Measurements from ENCODE around the gene LOXL3. TPM values are rescaled to one million over a fixed set of nuclear protein-coding genes. Genes with fewer than 3 reads are reported as not detected.

The LOXL3 gene
- total and polyA plus RNA-seq, 8 donors: 0.35 to 7.5 (median 1.6) TPM

GRCh38 chr2:74528600-74529356, 25.0 kb downstream of the LOXL3 start:
- DNase-seq (peak in 1 of 6 donors; percentile 26), ATAC-seq (peak; percentile 4 to 19 (median 10)), FAIRE-seq (no peak)
- Histone ChIP-seq H3K9me3 (no peaks in the 10 kb centered on the region), H3K27ac (peak overlapping the region; percentile 79 to 88 (median 82)), H3K36me3 (peaks cover 0 to 13% (median 0%) of the 10 kb centered on the region in 3 donors), H3K27me3 (no peaks in the 10 kb centered on the region), H3K4me1 (peaks cover 7 to 18% (median 14%) of the 10 kb centered on the region in 3 donors), H3K4me3 (peak overlapping the region; percentile 77 to 99 (median 97))
- TF ChIP-seq CTCF (IDR thresholded peaks at IDR 0.05): no peak
- intact Hi-C loops (cut with DNase I): no loop called here
- WGBS, 2 donors: 12 to 16% methylated on average over 25 to 29 of the region's 29 CpGs

GRCh38 chr2:74527741-74528140, 26.0 kb downstream of the LOXL3 start:
- Histone ChIP-seq H3K27ac (no peak overlapping the region), H3K36me3 (peaks cover 0 to 13% (median 0%) of the 10 kb centered on the region in 3 donors), H3K4me1 (peaks cover 7 to 18% (median 14%) of the 10 kb centered on the region in 3 donors), H3K4me3 (no peak overlapping the region), H3K27me3 (no peaks in the 10 kb centered on the region), H3K9me3 (no peaks in the 10 kb centered on the region)
- intact Hi-C loops (cut with DNase I): no loop called here
- 91 to 92% methylated on average over 9 of the region's 9 CpGs for WGBS, 2 donors
- FAIRE-seq (no peak), ATAC-seq (no peak), DNase-seq (peak in 1 of 6 donors; percentile 19)
- TF ChIP-seq CTCF (IDR thresholded peaks at IDR 0.05): no peak

GRCh38 chr2:74526649-74527230, 27.0 kb downstream of the LOXL3 start:
- H3K36me3 ChIP-seq: peaks cover 0 to 13% (median 0%) of the 10 kb centered on the region in 3 donors
- H3K4me3 ChIP-seq: no peak overlapping the region
- FAIRE-seq (no peak), DNase-seq (peak in 1 of 6 donors; percentile 7), ATAC-seq (no peak)
- H3K27ac ChIP-seq: no peak overlapping the region
- no peaks in the 10 kb centered on the region for H3K9me3 ChIP-seq
- WGBS, 2 donors: 97 to 100% methylated on average over 11 of the region's 11 CpGs
- no peak for TF ChIP-seq CTCF (IDR thresholded peaks at IDR 0.05)
- H3K27me3 ChIP-seq: no peaks in the 10 kb centered on the region
- H3K4me1 ChIP-seq: peaks cover 7 to 18% (median 14%) of the 10 kb centered on the region in 3 donors
- intact Hi-C loops (cut with DNase I): no loop called here

GRCh38 chr2:74525717-74526648, 27.8 kb downstream of the LOXL3 start, which contains the start of gene DQX1:
TSS of gene DQX1 (minus strand) at chr2:74526231. CDS start at chr2:74525729, 502 bp downstream.
- TF ChIP-seq CTCF (IDR thresholded peaks at IDR 0.05): no peak
- Histone ChIP-seq H3K27me3 (peaks cover 0 to 1% (median 0%) of the 10 kb centered on the region in 4 donors), H3K36me3 (peaks cover 0 to 13% (median 0%) of the 10 kb centered on the region in 3 donors), H3K27ac (no peak within 1 kb of the TSS), H3K4me1 (peaks cover 7 to 15% (median 11%) of the 10 kb centered on the region in 3 donors), H3K4me3 (no peak within 1 kb of the TSS), H3K9me3 (no peaks in the 10 kb centered on the region)
- intact Hi-C loops (cut with DNase I): no loop called here
- ATAC-seq (no peak), DNase-seq (peak in 1 of 6 donors; percentile 8), FAIRE-seq (no peak)
- WGBS, 2 donors: 92 to 94% methylated on average over 11 of the region's 11 CpGs
